ENCODE data around the gene ZNF57.
"Not testable (repeated sequence)": the region's sequence is repeated elsewhere in the genome, so short reads cannot be mapped to it uniquely, and the experiment has no call there.

The ZNF57 gene

DNA sequence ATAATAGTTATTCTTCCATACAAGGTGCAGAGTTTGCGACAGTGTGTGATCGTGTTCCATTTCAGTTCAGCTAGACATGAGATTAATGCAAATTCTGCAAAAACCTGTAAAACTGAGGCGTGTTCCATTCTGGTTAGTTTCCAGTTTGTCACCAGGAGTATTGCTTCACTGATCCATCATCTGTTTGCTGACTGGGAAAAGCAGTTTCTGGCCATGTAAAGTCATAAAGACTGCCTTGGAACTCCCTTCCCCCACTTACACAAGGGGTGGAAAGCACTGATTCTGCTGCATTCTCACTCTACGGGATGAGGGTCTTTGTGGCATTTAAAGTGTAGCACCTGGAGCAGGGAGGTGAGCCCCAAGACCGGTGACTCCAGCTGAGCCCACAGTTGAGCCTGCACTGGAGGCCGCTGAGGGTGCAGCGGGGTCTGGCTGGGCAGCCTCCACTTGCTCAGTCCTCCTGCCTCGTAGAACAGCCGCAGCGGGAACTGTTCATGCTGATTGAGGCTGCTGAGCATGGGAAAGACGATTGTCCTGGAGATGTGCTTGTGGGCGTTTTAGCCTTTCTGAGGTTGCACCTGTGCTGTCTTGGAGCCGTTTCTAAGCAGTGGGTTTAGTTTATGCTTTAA lies 2.0 kb downstream of the ZNF57 start:
- no peak for DNase-seq

DNA sequence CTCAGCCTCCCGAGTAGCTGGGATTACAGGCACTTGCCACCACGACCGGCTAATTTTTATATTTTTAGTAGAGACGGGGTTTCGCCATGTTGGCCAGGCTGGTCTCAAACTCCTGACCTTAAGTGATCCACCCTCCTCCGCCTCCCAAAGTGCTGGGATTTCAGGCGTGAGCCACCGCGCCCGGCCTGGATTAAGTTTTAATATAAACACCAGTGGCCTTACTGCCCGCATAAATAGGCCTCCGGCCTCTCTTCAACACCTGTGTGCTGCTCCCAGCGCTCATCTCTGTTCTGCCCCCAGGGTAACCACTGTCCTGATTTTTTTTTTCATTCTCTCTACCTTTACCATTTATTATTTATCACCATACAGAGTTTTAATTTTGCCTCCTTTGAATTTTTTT lies 2.6 kb downstream of the ZNF57 start:
- not testable (repeated sequence) for DNase-seq

DNA sequence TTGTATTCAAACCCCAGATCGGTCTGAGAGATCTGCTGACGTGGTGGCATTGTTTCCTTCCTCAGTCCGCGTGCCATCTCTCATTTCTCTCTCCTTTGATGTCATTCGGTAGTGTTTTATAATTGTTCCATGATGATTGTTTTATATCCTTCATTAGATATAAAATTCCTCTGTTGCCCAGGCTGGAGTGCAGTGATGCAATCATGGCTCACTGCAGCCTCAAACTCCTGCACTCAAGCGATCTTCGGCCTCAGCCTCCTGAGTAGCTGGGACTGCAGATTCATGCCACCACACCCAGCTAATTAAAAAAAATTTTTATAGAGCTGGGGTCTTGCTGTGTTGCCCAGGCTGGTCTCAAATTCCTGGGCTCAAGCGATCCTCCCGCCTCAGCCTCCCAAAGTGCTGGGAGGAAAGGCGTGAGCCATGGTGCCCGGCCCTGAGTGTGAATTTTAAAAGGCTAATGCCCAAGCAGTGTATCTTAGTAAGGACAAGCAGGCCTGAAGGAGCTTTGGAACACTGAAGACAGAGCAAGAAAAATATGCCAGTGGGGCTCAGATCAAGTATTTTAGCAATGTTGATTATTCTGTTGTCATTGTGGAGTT lies 5.3 kb downstream of the ZNF57 start:
- no peak for DNase-seq

DNA sequence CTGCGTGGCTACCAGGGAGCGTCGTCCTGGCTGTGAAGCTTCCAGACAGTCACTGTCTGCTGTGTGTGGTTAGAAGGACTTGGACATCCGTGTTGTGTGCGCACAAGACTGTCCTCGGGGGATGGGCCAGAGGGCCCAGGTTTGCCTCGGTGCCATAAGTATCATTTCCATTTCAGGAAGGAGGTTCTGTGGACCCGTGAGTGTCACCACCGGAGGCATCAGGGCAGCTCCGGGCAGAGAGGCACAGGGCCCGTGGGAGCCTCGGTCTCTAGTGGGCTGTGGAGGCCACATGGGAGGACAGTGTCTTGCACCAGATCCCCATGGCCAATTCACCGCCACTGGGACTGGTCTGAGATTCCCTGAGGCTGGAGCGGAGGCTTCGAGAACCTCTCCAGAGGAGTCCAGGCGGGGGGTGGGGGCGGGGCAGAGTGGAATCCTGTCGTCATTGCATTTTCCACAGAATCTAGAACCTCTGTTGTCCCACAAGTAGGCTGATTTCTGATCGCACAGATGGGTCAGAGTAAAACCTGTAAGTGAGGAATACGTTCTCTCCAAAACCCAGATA lies 6.0 kb downstream of the ZNF57 start:
- DNase-seq: no peak

DNA sequence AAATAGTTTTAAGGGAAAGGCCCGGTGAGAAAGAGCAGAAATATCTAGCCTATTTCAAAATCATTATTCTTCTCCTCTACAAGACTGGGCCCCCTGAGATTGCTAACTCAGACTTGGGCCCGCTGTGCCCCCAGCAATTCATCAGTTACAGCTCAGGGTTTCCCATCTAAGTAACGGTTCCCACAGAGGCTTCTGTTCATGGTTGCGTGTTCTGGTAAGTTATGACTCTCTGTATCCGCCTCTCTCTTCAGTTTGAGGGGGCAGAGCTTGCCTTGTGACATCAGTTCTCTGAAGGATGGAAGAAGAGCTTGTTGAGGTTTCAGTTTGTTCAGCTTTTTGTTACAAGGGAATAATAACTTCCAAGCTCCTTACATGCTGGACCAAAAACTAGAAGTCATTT lies 11.6 kb downstream of the ZNF57 start:
- no peak for DNase-seq

GRCh38 chr19:2917275-2918184 lies 16.8 kb downstream of the ZNF57 start:
- DNase-seq: no peak

- DNase-seq: peak; percentile 10
Measured at GRCh38 chr19:2922987-2923386, 22.3 kb downstream of the ZNF57 start.

- peak; percentile 24 for DNase-seq
Measured at GRCh38 chr19:2923510-2923909, 22.8 kb downstream of the ZNF57 start.

- DNase-seq: no peak
Measured at GRCh38 chr19:2926341-2927031, 25.8 kb downstream of the ZNF57 start.

- no peak for DNase-seq
Measured at GRCh38 chr19:2927032-2927430, 26.3 kb downstream of the ZNF57 start.

DNA sequence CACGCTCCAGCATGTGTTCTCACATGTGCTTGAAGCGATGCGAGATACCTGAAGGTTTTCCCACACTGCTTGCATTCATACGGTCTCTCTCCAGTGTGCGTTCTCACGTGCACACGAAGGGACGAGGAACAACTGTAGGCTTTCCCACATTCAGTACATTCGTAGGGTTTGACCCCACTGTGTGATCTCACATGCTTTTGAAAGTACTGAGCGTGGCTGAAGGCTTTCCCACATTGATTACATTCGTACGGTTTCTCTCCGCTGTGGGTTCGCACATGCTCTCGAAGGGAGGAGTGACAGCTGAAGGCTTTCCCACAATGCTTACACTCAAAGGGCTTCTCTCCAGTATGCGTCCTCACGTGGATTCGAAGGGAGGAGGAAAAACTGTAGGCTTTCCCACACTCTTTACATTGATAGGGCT lies 32.8 kb downstream of the ZNF57 start:
- peak; percentile 17 for DNase-seq

- DNase-seq: not testable (repeated sequence)
Measured at GRCh38 chr19:2935863-2936262, 35.1 kb downstream of the ZNF57 start.

GRCh38 chr19:2942928-2943640 lies 42.4 kb downstream of the ZNF57 start:
- no peak for DNase-seq

DNA sequence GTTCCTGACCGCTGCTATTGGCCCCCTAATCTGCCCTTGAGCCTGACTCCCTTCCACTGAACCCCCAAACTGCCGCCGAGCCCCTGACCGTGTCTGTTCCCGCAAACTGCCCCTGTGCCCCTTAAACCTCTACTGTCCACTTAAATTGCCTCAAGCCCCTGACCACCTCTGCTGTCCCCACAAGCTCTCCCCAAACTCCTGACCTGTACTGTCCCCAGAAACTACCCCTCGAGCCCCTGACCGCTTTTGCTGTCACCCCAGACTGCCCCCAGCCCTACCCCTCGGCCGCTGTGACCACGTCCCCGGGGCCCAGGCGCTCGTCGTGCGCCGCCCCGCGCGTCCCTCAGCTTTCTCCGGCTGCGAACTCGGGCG lies 43.7 kb downstream of the ZNF57 start:
- no peak for DNase-seq

GRCh38 chr19:2944775-2945574 lies 44.2 kb downstream of the ZNF57 start, which contains the start of gene ZNF77:
TSS of gene ZNF77 (minus strand) at chr19:2944971. CDS start at chr19:2944840, 131 bp downstream.
- peak; percentile 100 for DNase-seq

GRCh38 chr19:2945575-2946184 lies 45.0 kb downstream of the ZNF57 start:
- DNase-seq: peak; percentile 22

DNA sequence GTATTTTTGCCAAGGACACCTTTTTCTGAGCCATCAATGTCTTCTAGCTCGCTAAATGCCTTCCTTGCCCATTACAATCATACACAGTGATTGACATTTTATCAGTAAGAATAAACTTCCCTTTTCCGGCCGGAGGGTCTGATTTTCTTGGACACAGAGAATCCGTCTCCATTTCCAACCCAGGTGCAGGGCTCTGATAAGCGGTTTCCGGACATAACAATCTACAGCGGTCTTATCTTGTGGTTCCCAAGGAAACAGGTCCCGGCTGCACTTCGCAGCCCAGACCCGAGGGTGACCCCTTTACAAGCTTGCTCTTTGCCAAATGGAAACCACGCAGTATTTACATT lies 49.2 kb downstream of the ZNF57 start:
- no peak for DNase-seq

DNA sequence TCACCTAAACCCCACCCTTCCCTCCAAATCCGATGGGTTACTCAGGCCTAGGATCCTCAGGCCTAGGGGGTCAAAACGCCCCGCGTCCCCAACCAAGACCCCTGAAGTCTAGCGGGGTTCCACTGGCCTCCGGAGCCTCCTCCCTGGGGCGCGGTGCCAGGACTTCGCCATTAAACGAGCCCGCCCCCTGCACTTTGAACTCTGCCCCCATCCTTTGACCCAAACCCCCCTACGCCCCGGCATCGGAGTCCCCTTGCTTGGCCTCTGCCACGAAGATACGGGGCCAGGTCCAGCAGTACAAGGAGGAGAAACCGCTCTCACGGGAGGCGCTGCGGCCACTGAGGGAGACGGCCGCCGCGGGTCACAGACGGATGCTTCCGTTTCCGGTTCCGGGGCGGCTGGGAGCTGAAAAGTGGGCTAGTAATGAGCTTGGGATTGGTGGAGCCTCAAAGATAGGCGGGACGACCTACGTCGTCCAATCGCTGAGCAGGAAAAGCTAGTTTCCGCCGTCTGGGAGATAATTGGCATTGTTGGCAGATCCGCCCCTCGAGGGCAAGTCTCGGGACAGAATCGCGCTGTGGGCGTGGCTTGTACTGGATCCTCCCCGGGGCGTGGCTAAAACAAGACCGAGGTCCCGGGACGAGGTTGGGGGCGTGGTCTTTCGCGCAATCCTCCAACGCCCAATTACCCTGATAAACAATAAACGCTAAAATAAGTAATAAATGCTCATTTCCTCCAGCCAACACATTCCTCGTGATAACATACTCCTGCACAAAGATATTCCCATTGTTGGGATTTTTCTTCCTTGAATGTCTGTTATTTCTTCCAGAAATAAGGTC lies 49.8 kb downstream of the ZNF57 start:
- DNase-seq: peak; percentile 100

DNA sequence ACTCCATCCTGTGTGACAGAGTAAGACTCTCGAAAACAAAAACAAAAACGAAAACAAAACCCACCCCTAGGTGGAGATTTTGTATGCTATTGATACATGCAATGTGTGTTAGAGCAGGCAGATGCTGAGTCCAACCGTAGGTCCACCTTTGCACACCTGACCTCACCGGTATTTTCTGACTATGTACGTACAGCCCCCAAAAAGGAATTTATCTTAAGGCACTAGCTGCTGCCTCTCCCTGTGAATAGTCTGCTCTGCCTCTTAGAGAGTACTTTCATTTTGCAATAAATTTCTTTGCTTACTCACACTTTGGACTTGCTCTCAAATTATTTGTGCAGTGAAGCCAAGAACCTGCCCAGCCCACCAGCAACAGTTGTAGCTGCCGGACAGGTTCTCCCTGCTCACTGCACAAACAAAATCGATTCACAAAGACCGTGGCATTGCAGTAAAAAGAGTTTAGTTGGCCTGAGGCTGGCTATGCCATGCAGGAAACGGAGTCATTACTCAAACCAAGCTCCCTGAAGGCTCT lies 52.3 kb downstream of the ZNF57 start:
- no peak for DNase-seq

DNA sequence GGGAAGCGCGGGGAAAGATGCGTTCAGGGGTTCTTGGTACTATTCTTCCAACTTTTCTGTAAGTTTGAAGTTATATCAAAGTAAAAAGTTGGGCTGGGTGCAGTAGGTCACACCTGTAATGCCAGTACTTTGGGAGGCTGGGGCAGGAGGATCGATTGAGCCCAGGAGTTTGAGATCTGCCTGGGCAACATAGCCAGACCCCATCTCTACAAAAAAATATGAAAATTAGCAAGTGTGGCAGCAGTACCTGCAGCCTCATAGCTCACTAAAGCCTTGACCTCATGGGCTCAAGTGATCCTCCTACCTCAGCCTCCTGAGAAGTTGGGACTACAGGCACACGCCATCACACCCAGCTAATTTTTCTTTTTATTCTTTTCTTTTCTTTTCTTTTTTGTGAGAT lies 56.4 kb downstream of the ZNF57 start:
- no peak for DNase-seq

All from eye (tissue), 1 donor.